SU-DHL-6 (cell line): ENCODE measurements around the gene HBB.

ENCODE experiments used
- EZH2phosphoT487 ChIP-seq: fragments of 200-600 bp; sonication (generic), shearing (Covaris generic); conservative IDR thresholded peaks from 2 replicates; pipeline ENCODE4 v1.6.1; 2018; ENCODE audit warnings: mild to moderate bottlenecking, antibody characterized with exemption, low read length, moderate library complexity, mixed read lengths
- TF ChIP-seq, protein P1 (sequence below): fragments of 200-600 bp; sonication (generic); IDR thresholded peaks from one replicate; pipeline ENCODE4 v1.5.1; 2017; ENCODE audit warnings: antibody characterized with exemption, mild to moderate bottlenecking, low read length, moderate library complexity; ENCODE audit not compliant: insufficient read depth, poor library complexity, severe bottlenecking

DNA sequence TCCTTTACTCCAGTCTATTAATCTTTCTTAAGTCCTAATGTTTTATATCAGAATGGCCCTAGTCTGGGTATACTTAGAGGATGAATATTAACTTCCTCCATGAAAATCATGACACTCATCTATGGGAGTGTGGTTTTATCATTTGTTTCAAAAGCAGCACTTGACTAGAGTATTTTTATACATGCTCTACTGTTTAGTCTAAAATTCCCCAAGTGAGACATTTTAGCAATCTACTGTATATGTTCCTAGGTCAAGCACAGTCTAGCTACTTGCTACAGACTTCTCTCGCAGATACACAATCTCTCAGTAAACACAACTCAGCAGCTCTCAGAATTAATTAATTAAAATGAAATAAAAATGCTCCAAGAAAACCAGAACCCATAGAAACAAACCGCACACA, 2.9 kb upstream of the HBB start:
- TF ChIP-seq, protein P1, sequence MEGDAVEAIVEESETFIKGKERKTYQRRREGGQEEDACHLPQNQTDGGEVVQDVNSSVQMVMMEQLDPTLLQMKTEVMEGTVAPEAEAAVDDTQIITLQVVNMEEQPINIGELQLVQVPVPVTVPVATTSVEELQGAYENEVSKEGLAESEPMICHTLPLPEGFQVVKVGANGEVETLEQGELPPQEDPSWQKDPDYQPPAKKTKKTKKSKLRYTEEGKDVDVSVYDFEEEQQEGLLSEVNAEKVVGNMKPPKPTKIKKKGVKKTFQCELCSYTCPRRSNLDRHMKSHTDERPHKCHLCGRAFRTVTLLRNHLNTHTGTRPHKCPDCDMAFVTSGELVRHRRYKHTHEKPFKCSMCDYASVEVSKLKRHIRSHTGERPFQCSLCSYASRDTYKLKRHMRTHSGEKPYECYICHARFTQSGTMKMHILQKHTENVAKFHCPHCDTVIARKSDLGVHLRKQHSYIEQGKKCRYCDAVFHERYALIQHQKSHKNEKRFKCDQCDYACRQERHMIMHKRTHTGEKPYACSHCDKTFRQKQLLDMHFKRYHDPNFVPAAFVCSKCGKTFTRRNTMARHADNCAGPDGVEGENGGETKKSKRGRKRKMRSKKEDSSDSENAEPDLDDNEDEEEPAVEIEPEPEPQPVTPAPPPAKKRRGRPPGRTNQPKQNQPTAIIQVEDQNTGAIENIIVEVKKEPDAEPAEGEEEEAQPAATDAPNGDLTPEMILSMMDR, result no peak
- no peak for TF ChIP-seq EZH2phosphoT487
